ENCODE data around the gene RPS6KA2.

The RPS6KA2 gene

GRCh38 chr6:166545156-166546034 lies 81.7 kb downstream of the RPS6KA2 start:
- H3K27me3 ChIP-seq (ENCODE audit: insufficient read depth, poor library complexity, severe bottlenecking): no peaks in the 10 kb centered on the region
- H3K4me3 ChIP-seq (replicated peaks; ENCODE audit: insufficient read depth, low read length): no peak overlapping the region
- DNase-seq (ENCODE audit: low read depth in 1 of 2, low spot score in 1 of 2): no peak
- H3K27ac ChIP-seq (replicated peaks): no peak overlapping the region
- TF ChIP-seq GABPA (IDR thresholded peaks at IDR 0.05; ENCODE audit: low read depth) (no peak), REST (IDR thresholded peaks at IDR 0.05; ENCODE audit: insufficient replicate concordance, low read depth) (no peak)

- H3K27me3 ChIP-seq (ENCODE audit: insufficient read depth, poor library complexity, severe bottlenecking): no peaks in the 10 kb centered on the region
Measured at GRCh38 chr6:166544296-166544605, 82.8 kb downstream of the RPS6KA2 start.

GRCh38 chr6:166543603-166544295 lies 83.3 kb downstream of the RPS6KA2 start:
- Histone ChIP-seq H3K27ac (replicated peaks) (no peak overlapping the region), H3K27me3 (ENCODE audit: insufficient read depth, poor library complexity, severe bottlenecking) (no peaks in the 10 kb centered on the region), H3K4me3 (replicated peaks; ENCODE audit: insufficient read depth, low read length) (no peak overlapping the region)
- no peak for DNase-seq (ENCODE audit: low read depth in 1 of 2, low spot score in 1 of 2)
- TF ChIP-seq CTCF (IDR thresholded peaks at IDR 0.05; ENCODE audit: insufficient read depth, low read length): no peak
- no peak for TF ChIP-seq GABPA (IDR thresholded peaks at IDR 0.05; ENCODE audit: low read depth)
- TF ChIP-seq SPI1 (IDR thresholded peaks at IDR 0.05; ENCODE audit: borderline replicate concordance, low read depth): no peak
- TF ChIP-seq REST (IDR thresholded peaks at IDR 0.05; ENCODE audit: insufficient replicate concordance, low read depth): no peak
- no peak for TF ChIP-seq POLR2AphosphoS5 (IDR thresholded peaks at IDR 0.05; ENCODE audit: low read depth)

More at GRCh38 chr6:166544296-166544605, 82.8 kb downstream of the RPS6KA2 start:
- TF ChIP-seq CTCF (IDR thresholded peaks at IDR 0.05; ENCODE audit: insufficient read depth, low read length) (no peak), REST (IDR thresholded peaks at IDR 0.05; ENCODE audit: insufficient replicate concordance, low read depth) (no peak), SPI1 (IDR thresholded peaks at IDR 0.05; ENCODE audit: borderline replicate concordance, low read depth) (no peak), GABPA (IDR thresholded peaks at IDR 0.05; ENCODE audit: low read depth) (no peak), POLR2AphosphoS5 (IDR thresholded peaks at IDR 0.05; ENCODE audit: low read depth) (no peak)
- Histone ChIP-seq H3K27ac (replicated peaks) (no peak overlapping the region), H3K4me3 (replicated peaks; ENCODE audit: insufficient read depth, low read length) (no peak overlapping the region)
- DNase-seq (ENCODE audit: low read depth in 1 of 2, low spot score in 1 of 2): no peak

All from HL-60 (cell line).